Measurements from ENCODE around the gene CDAN1.

- no peak for TF ChIP-seq CTCF (conservative IDR thresholded peaks at IDR 0.05 in 1 of 2, IDR thresholded peaks at IDR 0.05 in 1 of 2; ENCODE audit: low read depth in 1 of 2, low read length in 2 of 2)
- no peak for TF ChIP-seq EZH2 (IDR thresholded peaks at IDR 0.05; ENCODE audit: low read length, missing control alignments)
These were observed 7.5 kb downstream of the CDAN1 start for GRCh38 chr15:42729409-42729808.
